ENCODE data around the gene RGS10.
A peak's percentile ranks its signal among the peaks of the same experiment; 100 is the strongest.

DNA sequence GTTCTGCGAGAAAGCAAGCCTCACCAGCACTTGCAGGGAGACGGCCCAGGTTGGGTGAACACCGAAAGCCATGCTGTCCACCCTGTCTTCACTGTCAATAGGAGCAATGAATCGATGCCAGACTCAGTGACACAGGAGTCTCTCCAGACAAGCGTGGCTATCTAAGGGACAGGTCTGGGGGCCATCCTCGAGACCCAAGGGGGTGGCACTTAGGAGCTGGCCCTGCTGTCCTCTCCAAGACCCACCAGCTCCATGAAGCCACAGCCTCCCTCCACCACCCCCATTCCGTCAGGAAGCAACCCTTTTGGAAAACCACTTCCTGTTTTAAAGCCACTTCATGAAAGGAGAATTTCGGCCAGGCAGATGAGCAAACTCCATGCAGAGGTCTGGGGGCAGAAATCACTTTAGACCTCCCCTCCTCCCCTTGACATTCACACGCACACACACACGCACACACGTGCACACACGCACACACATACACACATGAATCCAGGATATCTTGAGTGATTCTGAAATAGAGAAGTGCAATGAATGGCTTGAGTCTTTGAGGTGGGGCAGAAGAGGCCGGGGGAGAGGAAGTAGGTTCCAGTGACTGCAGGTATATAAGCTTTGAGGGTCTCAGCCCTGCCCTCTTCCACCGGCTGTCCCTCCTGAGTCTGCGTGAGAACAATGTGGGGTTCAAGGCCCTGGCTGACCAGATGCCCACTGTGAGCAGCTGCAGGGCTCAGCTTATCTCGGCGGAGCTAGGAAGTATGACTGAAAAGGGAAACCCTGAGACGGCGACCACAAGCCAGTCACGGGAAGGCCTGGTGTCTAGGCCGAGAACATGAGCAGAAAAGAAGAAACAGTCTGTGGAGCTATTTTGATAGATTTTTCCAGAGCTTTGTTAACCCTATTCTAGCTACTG lies 25.0 kb downstream of the RGS10 start:
- TF ChIP-seq NFYA (IDR thresholded peaks at IDR 0.05; ENCODE audit: borderline replicate concordance, low read depth, low read length) (no peak), HDAC6 (IDR thresholded peaks at IDR 0.05; ENCODE audit: unreplicated experiment) (no peak), EGR1 (IDR thresholded peaks at IDR 0.05; ENCODE audit: borderline replicate concordance in 1 of 2, low read depth in 2 of 2, low read length in 2 of 2) (peak in 1 of 2 experiments; percentile 37; a peak in 1 of 3 replicates), NR2F1 (conservative IDR thresholded peaks at IDR 0.05) (no peak), POLR2AphosphoS5 (IDR thresholded peaks at IDR 0.05; ENCODE audit: low read length) (peak; percentile 23; the same call in 1 of the 2 replicates), BACH1 (IDR thresholded peaks at IDR 0.05; ENCODE audit: borderline replicate concordance) (no peak), TAF1 (IDR thresholded peaks at IDR 0.05; ENCODE audit: borderline replicate concordance, low read depth, low read length) (no peak), MTA3 (IDR thresholded peaks at IDR 0.05; ENCODE audit: borderline replicate concordance, low read length) (peak; percentile 83; the same call in 1 of the 2 replicates)
- TF ChIP-seq, protein P1, sequence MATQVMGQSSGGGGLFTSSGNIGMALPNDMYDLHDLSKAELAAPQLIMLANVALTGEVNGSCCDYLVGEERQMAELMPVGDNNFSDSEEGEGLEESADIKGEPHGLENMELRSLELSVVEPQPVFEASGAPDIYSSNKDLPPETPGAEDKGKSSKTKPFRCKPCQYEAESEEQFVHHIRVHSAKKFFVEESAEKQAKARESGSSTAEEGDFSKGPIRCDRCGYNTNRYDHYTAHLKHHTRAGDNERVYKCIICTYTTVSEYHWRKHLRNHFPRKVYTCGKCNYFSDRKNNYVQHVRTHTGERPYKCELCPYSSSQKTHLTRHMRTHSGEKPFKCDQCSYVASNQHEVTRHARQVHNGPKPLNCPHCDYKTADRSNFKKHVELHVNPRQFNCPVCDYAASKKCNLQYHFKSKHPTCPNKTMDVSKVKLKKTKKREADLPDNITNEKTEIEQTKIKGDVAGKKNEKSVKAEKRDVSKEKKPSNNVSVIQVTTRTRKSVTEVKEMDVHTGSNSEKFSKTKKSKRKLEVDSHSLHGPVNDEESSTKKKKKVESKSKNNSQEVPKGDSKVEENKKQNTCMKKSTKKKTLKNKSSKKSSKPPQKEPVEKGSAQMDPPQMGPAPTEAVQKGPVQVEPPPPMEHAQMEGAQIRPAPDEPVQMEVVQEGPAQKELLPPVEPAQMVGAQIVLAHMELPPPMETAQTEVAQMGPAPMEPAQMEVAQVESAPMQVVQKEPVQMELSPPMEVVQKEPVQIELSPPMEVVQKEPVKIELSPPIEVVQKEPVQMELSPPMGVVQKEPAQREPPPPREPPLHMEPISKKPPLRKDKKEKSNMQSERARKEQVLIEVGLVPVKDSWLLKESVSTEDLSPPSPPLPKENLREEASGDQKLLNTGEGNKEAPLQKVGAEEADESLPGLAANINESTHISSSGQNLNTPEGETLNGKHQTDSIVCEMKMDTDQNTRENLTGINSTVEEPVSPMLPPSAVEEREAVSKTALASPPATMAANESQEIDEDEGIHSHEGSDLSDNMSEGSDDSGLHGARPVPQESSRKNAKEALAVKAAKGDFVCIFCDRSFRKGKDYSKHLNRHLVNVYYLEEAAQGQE (IDR thresholded peaks at IDR 0.05; ENCODE audit: low read depth, low read length): no peak
- TF ChIP-seq, protein P2, sequence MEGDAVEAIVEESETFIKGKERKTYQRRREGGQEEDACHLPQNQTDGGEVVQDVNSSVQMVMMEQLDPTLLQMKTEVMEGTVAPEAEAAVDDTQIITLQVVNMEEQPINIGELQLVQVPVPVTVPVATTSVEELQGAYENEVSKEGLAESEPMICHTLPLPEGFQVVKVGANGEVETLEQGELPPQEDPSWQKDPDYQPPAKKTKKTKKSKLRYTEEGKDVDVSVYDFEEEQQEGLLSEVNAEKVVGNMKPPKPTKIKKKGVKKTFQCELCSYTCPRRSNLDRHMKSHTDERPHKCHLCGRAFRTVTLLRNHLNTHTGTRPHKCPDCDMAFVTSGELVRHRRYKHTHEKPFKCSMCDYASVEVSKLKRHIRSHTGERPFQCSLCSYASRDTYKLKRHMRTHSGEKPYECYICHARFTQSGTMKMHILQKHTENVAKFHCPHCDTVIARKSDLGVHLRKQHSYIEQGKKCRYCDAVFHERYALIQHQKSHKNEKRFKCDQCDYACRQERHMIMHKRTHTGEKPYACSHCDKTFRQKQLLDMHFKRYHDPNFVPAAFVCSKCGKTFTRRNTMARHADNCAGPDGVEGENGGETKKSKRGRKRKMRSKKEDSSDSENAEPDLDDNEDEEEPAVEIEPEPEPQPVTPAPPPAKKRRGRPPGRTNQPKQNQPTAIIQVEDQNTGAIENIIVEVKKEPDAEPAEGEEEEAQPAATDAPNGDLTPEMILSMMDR (IDR thresholded peaks at IDR 0.05 in 2 of 3, conservative IDR thresholded peaks at IDR 0.05 in 1 of 3; ENCODE audit: control insufficient read depth in 2 of 3, extremely low read depth in 1 of 3, insufficient read depth in 1 of 3, low read depth in 3 of 3, low read length in 3 of 3): no peak
- TF ChIP-seq, protein P3, sequence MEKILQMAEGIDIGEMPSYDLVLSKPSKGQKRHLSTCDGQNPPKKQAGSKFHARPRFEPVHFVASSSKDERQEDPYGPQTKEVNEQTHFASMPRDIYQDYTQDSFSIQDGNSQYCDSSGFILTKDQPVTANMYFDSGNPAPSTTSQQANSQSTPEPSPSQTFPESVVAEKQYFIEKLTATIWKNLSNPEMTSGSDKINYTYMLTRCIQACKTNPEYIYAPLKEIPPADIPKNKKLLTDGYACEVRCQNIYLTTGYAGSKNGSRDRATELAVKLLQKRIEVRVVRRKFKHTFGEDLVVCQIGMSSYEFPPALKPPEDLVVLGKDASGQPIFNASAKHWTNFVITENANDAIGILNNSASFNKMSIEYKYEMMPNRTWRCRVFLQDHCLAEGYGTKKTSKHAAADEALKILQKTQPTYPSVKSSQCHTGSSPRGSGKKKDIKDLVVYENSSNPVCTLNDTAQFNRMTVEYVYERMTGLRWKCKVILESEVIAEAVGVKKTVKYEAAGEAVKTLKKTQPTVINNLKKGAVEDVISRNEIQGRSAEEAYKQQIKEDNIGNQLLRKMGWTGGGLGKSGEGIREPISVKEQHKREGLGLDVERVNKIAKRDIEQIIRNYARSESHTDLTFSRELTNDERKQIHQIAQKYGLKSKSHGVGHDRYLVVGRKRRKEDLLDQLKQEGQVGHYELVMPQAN (conservative IDR thresholded peaks at IDR 0.05): no peak
